Posterior cingulate gyrus (tissue), 11 donors: ENCODE results near the gene SLC29A3.

Experiments used
- DNase-seq, 10 donors: peaks; one replicate each; pipeline versions ENCODE4 v3.0.0 to v3.0.0-alpha.2; 2020 to 2021; ENCODE audit warnings: mixed read lengths in 3 of 10
- intact Hi-C: fragments of 100-400 bp; cut with DNase I; formaldehyde crosslinking; loops from one replicate; pipeline ENCODE4 v1.15.1; 2023

Gene SLC29A3

DNA sequence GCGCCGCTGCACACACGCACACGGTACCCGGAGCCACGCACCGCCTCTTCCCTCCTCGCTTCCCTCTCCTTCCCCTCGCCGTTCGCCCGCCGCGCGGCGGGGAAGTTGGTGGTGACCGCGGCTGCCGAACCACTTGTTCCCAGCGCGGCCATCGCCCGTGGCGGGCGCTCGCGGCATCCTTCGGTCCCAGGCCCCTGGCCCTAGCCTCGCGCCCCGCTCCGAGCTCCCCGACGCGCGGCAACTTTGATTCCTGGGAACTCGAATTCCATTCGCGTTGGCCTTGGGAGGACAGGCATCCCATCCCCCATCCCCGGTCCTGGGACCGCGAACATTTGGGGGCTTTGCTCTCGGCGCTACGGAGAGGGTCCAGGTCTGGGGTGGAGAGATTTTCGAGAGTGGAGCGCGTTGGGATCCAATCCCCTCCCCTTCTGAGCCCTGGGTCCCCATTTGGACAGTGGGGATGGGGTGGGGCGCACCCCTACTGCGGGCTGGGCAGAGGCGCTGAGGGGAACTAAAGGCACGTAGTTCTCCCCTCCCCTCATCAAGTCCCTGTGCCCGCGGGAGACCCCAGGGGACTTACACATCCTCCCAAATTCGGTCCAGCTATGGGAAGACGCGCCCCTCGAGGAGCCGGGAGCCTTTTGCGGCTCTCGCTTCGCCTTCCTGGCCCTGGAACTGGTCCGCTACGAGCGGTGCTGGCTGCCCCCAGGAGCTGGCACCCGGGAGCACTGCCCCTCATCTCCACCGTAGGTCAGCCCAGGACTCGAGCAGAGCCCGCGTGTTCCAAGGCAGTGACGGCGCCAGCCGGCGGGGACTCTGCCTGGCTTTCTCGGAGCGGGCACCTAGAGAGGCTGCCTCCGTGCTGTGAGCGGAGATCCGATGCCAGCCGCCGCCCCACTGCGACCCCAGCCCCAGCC is 78.5 kb downstream of the SLC29A3 start:
- DNase-seq, result peak in 5 of 10 donors; percentile 29 to 88 (median 76)
- intact Hi-C loops, result no loop called here

DNA sequence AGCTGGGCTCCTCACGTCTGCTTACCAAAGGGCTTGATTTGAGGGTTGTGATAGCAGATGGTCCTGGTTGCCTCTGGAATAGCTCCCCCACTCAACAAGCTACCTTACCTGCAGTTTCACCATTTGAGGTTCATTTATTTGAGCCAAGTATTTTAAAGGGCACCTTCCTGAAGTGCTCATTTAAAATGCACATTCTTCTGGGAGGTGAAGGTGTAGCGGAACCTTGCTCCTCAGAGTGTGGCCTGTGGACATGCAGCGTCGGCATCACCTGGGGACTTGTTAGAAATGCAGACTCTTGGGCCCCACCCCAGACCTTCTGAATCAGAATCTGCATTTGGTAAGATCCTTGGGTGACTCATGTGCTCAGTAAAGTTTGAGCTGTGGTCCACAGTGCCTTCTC is 79.9 kb downstream of the SLC29A3 start:
- intact Hi-C loops, result no loop called here
- DNase-seq, result peak in 1 of 10 donors; percentile 21

DNA sequence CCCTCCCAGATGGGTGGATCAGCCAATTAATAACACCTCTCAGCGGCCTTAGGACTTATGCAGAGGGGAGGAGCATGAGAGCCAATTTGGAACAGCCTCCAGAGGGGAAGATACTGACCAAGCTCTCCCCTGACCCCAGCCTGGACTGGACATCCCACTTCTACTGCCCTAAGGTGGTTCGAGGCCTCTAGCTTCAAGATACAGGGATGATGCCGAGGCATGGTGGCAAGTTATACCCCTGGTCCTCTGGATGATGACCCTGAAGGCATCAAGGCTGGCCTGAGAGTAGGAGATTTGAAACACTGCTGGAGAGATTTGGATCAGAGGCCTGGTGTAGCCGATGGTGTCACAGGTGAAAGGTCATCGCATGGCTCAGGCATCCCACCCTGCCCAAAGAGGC is 80.9 kb downstream of the SLC29A3 start:
- intact Hi-C loops, result no loop called here
- peak in 1 of 10 donors; percentile 16 for DNase-seq

DNA sequence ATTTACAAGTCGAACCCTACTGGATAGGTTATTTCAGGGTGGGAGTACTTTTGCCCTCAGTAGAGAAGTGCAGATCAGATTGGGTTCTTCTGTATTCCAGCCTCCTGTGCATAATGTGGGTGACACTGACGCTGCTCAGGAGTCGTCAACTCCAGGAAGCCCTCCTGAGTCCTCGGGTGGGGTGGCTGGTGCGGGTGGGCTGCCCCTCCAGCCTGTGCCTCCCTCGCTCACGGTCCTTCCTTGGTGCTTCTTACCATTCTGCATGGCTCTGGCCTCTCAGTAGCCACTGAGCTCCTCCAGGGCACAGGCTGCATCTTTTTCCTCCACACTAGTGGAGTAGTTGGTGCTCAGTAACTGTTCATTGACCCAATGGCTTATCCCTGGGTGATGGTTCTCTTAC is 82.0 kb downstream of the SLC29A3 start:
- DNase-seq, result peak in 1 of 10 donors; percentile 46
- intact Hi-C loops, result no loop called here

DNA sequence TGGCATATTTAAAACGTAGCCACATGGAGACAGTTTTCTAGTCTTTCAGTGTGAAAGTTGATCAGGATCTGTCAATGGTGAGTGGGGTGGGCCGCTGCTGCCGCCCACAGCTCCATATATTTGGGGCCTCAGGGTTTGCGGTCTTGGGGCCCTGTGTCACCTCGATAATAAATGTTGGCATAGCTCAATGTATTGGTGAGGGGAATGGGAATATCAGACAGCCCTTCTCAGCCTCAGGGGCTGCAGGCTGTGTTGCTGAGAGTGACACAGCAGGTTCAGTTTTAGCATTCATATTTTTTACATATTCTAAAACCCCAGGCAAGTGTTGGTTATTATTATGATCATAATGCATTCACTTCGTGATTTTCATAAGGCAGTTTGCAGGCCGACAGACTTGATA is 82.9 kb downstream of the SLC29A3 start:
- intact Hi-C loops, result no loop called here
- peak in 1 of 10 donors; percentile 45 for DNase-seq

DNA sequence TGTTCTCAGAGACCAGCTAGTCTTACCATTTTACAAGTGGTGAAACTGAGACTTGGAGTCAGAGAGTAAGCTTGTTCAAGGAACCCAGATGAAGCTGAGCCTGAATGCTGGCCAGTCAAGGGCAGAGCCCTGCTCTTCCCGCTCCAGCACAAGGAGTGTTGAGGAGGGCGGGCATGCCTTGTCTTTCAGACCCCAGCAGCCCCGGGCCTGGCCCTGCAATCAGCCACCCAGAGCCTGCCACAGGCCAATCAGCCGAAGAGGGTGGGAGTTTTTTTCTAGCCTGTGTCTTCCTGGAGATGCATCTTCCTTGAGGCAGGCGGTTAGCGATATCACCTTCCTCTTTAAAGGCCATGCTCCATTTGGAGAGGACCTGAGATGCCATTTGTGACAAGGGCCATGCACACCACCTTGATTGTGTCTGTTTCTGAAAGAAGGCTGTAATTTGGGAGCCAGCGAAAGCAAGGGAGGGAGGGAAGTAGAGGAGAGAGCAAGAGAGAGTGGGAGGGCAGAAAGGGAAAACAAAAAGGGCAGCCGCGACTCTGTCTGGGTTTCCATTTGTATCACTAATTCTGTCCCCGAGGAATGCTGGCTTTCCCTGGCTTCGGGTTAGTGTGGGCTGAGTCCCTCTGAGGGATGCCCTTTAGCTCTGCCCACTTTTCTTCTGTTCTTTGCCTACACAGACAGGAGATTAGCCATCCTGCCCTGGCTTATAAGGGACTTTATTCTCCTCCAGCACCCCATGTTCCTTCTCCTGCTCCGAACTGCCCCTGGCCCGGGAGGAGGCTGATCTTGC is 85.6 kb downstream of the SLC29A3 start:
- intact Hi-C loops, result no loop called here
- DNase-seq, result peak in 1 of 10 donors; percentile 40

DNA sequence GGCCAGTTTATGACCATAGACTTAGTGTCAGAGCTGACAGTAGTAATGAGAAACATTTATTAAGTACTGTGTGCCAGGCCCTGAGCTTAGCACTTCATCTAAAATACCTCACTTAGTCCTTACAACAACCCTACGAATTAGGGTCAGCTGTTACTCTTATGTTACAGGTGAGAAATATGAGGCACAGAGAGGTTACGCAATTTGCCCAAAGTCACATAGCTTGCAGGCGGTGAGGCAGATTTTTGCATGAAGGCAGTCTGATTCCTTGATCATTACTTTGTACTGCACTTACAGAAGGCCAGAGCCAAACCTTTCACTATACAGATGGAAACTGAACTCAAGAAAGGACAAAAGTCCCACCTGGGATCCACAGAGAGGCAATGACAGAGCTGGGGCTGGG is 87.8 kb downstream of the SLC29A3 start:
- no peak for DNase-seq
- intact Hi-C loops, result no loop called here

DNA sequence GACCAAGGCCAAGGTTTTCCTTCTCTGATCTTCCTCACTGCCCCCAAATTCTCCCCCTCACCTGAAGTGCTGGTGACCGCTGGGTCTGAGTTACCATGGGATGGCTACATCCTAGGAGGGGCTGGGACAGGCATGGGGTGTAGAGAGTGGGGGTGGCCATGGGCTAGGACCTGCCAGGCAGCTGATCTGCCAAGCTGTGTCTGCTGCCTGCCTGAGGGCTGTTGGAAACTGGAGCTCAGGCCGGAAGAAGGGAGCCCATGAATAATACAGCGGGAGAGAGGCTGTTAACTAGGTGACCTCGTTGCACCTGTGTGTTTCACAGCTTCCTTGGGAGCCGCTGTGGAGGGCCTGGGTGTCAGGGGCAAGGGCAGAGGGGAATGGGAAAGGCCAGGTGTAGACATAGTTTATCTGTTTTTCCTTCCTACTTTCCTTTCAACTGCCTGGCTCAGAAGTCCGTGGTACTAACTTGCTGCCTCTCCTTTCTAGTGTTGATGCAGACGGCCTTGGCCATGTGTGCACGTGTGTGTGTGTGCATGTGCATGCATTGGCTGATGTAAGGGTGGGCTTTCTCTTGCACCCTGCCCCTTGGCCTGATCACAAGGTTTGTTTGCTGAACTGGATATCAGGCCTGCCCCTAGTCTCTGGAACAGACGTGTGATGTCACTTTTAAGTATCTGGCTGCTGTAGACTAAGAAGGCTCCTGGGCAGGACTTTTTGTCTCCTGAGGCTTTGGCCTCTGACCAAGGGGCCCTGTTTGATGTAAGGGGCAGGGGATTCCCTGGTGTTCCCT is 89.6 kb downstream of the SLC29A3 start:
- intact Hi-C loops, result no loop called here
- DNase-seq, result peak in 1 of 10 donors; percentile 47

DNA sequence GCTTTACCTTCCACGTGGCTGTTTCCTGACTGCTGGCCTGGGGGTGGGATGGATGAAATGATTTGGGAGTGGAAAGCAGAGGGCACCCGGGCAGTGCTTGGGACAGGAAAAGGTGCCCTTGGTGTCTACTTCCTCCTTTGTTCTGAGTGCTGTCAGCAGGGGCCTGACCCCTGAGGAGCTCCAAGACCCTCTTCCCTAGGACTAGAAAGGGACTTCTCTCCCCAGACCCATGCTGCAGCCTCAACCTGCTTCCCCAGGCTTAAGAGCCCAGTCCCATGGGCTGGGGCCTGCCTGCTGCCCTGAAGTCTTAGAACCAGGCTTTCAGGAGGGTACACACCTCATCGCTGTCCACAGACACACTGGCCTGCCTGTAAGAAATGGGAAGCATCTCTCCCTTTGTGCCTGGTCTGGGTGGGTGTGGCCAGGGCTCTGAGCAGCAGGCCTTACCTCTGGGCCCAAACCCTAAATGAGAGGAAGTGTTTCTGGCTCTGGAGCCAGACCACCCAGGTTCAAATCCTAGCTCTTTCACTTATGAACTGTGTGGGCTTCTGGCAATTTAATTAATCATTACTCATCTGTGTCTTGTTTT is 90.6 kb downstream of the SLC29A3 start:
- DNase-seq, result peak in 1 of 10 donors; percentile 42
- intact Hi-C loops, result no loop called here
